HepG2 (cell line): ENCODE results near the gene AJUBA. TPM values are rescaled to one million over a fixed set of nuclear protein-coding genes. Genes with fewer than 3 reads are reported as not detected.

ENCODE experiments used
- SRF ChIP-seq: IDR thresholded peaks from 2 replicates; pipeline ENCODE4 v1.6.1; 2011; ENCODE audit warnings: mild to moderate bottlenecking, low read depth, low read length, moderate library complexity
- ZNF816 ChIP-seq: sonication (generic); formaldehyde crosslinking; IDR thresholded peaks from 2 replicates; pipeline ENCODE4 v1.8.0; 2022; ENCODE audit warnings: missing genetic modification reagents, mild to moderate bottlenecking, borderline replicate concordance
- polyA plus RNA-seq, 8 experiments: library from polyadenylated mRNA; depleted of rRNA in 3 of 8; stranded (reverse) in 7 of 8; unstranded in 1 of 8; fragments of >200 nt; fragmentation: Illumina TruSeq in 4 of 8; extraction: Trizol in 4 of 8; gene quantifications; 2 replicates each; pipeline versions ENCODE4 v1.2.1 to v1.2.3, GENCODE V29; 2011 to 2016; ENCODE audit warnings: low read depth in 4 of 8, missing spikeins in 1 of 8, mixed read lengths in 1 of 8; ENCODE audit not compliant: insufficient read depth in 1 of 8
- total RNA-seq, 5 experiments: library from RNA; depleted of rRNA; stranded (reverse); fragments of >200 nt; fragmentation: Illumina TruSeq; extraction: Trizol; gene quantifications; 2 replicates each; pipeline ENCODE4 v1.2.3, GENCODE V29; 2016; ENCODE audit warnings: low read depth in 1 of 5
- TF ChIP-seq, protein P1 (sequence below): sonication (generic); formaldehyde crosslinking; IDR thresholded peaks from 2 replicates; pipeline ENCODE4 v1.5.1; 2020; ENCODE audit warnings: missing genetic modification reagents, mild to moderate bottlenecking, borderline replicate concordance
- TF ChIP-seq, protein P2 (sequence below): sonication (generic); formaldehyde crosslinking; conservative IDR thresholded peaks from 2 replicates; pipeline ENCODE4 v1.8.0; 2022; ENCODE audit warnings: mild to moderate bottlenecking, moderate library complexity, missing genetic modification reagents
- TF ChIP-seq, protein P3 (sequence below): sonication (generic); formaldehyde crosslinking; IDR thresholded peaks from 2 replicates; pipeline ENCODE4 v1.4.0; 2020; ENCODE audit warnings: missing genetic modification reagents, borderline replicate concordance

Gene AJUBA
- total and polyA plus RNA-seq, 2 of the 13 experiments (the other 11 are each of a cell fraction or from before 2014, with no cell fraction given), result 157 to 241 TPM

DNA sequence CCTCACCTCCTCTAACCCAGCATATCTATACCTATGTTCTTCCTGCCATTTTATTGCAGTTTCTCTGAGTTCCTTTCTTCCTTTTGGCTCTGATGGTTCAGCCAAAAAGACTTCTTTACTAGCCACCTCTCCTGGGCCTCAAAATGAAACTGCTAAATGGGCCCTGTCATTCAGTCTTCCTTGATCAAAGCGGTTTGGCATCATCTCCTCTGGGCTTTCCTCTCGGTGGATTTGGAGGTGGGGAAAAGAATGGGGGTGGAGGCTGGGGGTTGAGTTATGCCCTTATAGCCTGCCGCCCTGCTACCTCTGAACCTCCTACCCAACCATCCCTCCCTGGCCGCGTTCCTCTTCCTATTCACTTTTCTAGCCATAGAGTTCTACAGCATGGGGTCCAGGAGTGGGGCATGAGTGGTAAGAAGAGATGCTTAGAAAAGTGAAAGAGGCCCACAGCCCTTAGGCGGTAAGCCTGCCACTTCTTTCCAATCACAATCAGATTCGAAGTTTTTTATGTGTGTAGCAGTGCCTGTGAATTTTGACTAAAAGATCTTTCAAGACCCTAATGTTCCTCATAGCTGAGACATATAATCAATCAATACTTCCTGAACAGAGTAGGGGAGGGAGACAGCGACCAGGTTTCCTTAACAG, 2.5 kb downstream of the AJUBA start (continued):
- TF ChIP-seq, protein P1, sequence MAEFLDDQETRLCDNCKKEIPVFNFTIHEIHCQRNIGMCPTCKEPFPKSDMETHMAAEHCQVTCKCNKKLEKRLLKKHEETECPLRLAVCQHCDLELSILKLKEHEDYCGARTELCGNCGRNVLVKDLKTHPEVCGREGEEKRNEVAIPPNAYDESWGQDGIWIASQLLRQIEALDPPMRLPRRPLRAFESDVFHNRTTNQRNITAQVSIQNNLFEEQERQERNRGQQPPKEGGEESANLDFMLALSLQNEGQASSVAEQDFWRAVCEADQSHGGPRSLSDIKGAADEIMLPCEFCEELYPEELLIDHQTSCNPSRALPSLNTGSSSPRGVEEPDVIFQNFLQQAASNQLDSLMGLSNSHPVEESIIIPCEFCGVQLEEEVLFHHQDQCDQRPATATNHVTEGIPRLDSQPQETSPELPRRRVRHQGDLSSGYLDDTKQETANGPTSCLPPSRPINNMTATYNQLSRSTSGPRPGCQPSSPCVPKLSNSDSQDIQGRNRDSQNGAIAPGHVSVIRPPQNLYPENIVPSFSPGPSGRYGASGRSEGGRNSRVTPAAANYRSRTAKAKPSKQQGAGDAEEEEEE (CRISPR knock-in tag), result 0 out of 2 replicates have a peak, but pooled peaks have one; percentile 8
- TF ChIP-seq, protein P2, sequence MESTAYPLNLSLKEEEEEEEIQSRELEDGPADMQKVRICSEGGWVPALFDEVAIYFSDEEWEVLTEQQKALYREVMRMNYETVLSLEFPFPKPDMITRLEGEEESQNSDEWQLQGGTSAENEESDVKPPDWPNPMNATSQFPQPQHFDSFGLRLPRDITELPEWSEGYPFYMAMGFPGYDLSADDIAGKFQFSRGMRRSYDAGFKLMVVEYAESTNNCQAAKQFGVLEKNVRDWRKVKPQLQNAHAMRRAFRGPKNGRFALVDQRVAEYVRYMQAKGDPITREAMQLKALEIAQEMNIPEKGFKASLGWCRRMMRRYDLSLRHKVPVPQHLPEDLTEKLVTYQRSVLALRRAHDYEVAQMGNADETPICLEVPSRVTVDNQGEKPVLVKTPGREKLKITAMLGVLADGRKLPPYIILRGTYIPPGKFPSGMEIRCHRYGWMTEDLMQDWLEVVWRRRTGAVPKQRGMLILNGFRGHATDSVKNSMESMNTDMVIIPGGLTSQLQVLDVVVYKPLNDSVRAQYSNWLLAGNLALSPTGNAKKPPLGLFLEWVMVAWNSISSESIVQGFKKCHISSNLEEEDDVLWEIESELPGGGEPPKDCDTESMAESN, result peak; percentile 69; the same call in 1 of the 2 replicates
- no peak for TF ChIP-seq SRF
- TF ChIP-seq, protein P3, sequence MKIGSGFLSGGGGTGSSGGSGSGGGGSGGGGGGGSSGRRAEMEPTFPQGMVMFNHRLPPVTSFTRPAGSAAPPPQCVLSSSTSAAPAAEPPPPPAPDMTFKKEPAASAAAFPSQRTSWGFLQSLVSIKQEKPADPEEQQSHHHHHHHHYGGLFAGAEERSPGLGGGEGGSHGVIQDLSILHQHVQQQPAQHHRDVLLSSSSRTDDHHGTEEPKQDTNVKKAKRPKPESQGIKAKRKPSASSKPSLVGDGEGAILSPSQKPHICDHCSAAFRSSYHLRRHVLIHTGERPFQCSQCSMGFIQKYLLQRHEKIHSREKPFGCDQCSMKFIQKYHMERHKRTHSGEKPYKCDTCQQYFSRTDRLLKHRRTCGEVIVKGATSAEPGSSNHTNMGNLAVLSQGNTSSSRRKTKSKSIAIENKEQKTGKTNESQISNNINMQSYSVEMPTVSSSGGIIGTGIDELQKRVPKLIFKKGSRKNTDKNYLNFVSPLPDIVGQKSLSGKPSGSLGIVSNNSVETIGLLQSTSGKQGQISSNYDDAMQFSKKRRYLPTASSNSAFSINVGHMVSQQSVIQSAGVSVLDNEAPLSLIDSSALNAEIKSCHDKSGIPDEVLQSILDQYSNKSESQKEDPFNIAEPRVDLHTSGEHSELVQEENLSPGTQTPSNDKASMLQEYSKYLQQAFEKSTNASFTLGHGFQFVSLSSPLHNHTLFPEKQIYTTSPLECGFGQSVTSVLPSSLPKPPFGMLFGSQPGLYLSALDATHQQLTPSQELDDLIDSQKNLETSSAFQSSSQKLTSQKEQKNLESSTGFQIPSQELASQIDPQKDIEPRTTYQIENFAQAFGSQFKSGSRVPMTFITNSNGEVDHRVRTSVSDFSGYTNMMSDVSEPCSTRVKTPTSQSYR (CRISPR knock-in tag), result peak; percentile 29; the same call in 1 of the 2 replicates
- no peak for TF ChIP-seq ZNF816 (CRISPR knock-in tag)
- TF ChIP-seq, all 625 proteins: peak for 44
